Activated CD8-positive, alpha-beta memory T cell treated with anti-CD3 and anti-CD28 coated beads, Interleukin-2, amount 50 U/mL, for 4 hours (primary cell): ENCODE data around the gene EHBP1.

ENCODE experiments used
- DNase-seq: peaks from one replicate; pipeline ENCODE4 v3.0.0-alpha.2; 2020

EHBP1 gene

GRCh38 chr2:62785810-62786597 is 80.5 kb downstream of the EHBP1 start:
- DNase-seq: no peak

GRCh38 chr2:62787386-62787785 is 81.9 kb downstream of the EHBP1 start:
- DNase-seq: no peak

GRCh38 chr2:62789518-62789917 is 84.0 kb downstream of the EHBP1 start:
- DNase-seq: no peak

- DNase-seq: no peak
Measured at GRCh38 chr2:62789918-62790317, 84.4 kb downstream of the EHBP1 start.

GRCh38 chr2:62792408-62792807 is 86.9 kb downstream of the EHBP1 start:
- DNase-seq: no peak

- DNase-seq: no peak
Measured at GRCh38 chr2:62793213-62793612, 87.7 kb downstream of the EHBP1 start.

- DNase-seq: no peak
Measured at GRCh38 chr2:62794791-62795190, 89.3 kb downstream of the EHBP1 start.

GRCh38 chr2:62795341-62795740 is 89.8 kb downstream of the EHBP1 start:
- no peak for DNase-seq

- no peak for DNase-seq
Measured at GRCh38 chr2:62797107-62797506, 91.6 kb downstream of the EHBP1 start.

- no peak for DNase-seq
Measured at GRCh38 chr2:62800618-62801017, 95.1 kb downstream of the EHBP1 start.

- DNase-seq: no peak
Measured at GRCh38 chr2:62801110-62801509, 95.6 kb downstream of the EHBP1 start.

GRCh38 chr2:62801814-62802523 is 96.5 kb downstream of the EHBP1 start:
- no peak for DNase-seq

- no peak for DNase-seq
Measured at GRCh38 chr2:62803961-62804360, 98.4 kb downstream of the EHBP1 start.

- no peak for DNase-seq
Measured at GRCh38 chr2:62806231-62806630, 100.7 kb downstream of the EHBP1 start.

- no peak for DNase-seq
Measured at GRCh38 chr2:62808554-62808953, 103.0 kb downstream of the EHBP1 start.

GRCh38 chr2:62811086-62811485 is 105.6 kb downstream of the EHBP1 start:
- DNase-seq: no peak

- DNase-seq: no peak
Measured at GRCh38 chr2:62811972-62812371, 106.5 kb downstream of the EHBP1 start.

- no peak for DNase-seq
Measured at GRCh38 chr2:62812921-62813825, 107.7 kb downstream of the EHBP1 start.

GRCh38 chr2:62814123-62814522 is 108.6 kb downstream of the EHBP1 start:
- DNase-seq: no peak

- DNase-seq: no peak
Measured at GRCh38 chr2:62817348-62817747, 111.8 kb downstream of the EHBP1 start.

GRCh38 chr2:62817995-62818713 is 112.6 kb downstream of the EHBP1 start:
- no peak for DNase-seq

- DNase-seq: no peak
Measured at GRCh38 chr2:62822549-62822948, 117.0 kb downstream of the EHBP1 start.

GRCh38 chr2:62824388-62824787 is 118.9 kb downstream of the EHBP1 start:
- no peak for DNase-seq
